KMS-11 (cell line): ENCODE data around the gene RPS28.

Experiments
- H2AFZ ChIP-seq: fragments of 200-600 bp; sonication (generic); 2 replicates; pipeline ENCODE4 v1.6.1; 2016; ENCODE audit warnings: antibody characterized with exemption, mixed run types, low read depth
- H3K27ac ChIP-seq: fragments of 200-600 bp; sonication (generic); 2 replicates; pipeline ENCODE4 v1.6.1; 2016; ENCODE audit warnings: mild to moderate bottlenecking, mixed run types
- H3K27me3 ChIP-seq: fragments of 200-600 bp; sonication (generic); 2 replicates; pipeline ENCODE4 v1.6.1; 2017; ENCODE audit warnings: mild to moderate bottlenecking, low read depth, mixed run types, moderate library complexity; ENCODE audit not compliant: insufficient read depth
- H3K36me3 ChIP-seq: fragments of 200-600 bp; sonication (generic); 2 replicates; pipeline ENCODE4 v1.6.1; 2017; ENCODE audit warnings: mild to moderate bottlenecking, mixed run types; ENCODE audit not compliant: insufficient read depth
- H3K4me1 ChIP-seq: fragments of 200-600 bp; sonication (generic); 2 replicates; pipeline ENCODE4 v1.6.1; 2016; ENCODE audit warnings: mild to moderate bottlenecking, low read depth, mixed run types; ENCODE audit not compliant: poor library complexity, severe bottlenecking
- H3K4me2 ChIP-seq: fragments of 200-600 bp; sonication (generic); 2 replicates; pipeline ENCODE4 v1.7.0; 2016; ENCODE audit warnings: mild to moderate bottlenecking, mixed run types
- H3K4me3 ChIP-seq: fragments of 200-600 bp; sonication (generic); IDR thresholded peaks from 2 replicates; pipeline ENCODE4 v1.6.1; 2017; ENCODE audit warnings: low read depth, low read length, mixed read lengths; ENCODE audit not compliant: insufficient read depth
- H3K79me2 ChIP-seq: fragments of 200-600 bp; sonication (generic); 2 replicates; pipeline ENCODE4 v1.6.1; 2016; ENCODE audit warnings: low read depth, mixed run types; ENCODE audit not compliant: insufficient read depth
- H3K9ac ChIP-seq: fragments of 200-600 bp; sonication (generic); 2 replicates; pipeline ENCODE4 v1.6.1; 2016; ENCODE audit warnings: mild to moderate bottlenecking, mixed run types
- H4K20me1 ChIP-seq: fragments of 200-600 bp; sonication (generic); 2 replicates; pipeline ENCODE4 v1.6.1; 2016; ENCODE audit warnings: mild to moderate bottlenecking, mixed run types; ENCODE audit not compliant: insufficient read depth
- CTCF ChIP-seq: fragments of 200-600 bp; sonication (generic); conservative IDR thresholded peaks from 2 replicates; pipeline ENCODE4 v1.6.1; 2017; ENCODE audit warnings: low read depth, mild to moderate bottlenecking, antibody characterized with exemption, low read length, moderate library complexity, mixed read lengths

RPS28 gene

DNA sequence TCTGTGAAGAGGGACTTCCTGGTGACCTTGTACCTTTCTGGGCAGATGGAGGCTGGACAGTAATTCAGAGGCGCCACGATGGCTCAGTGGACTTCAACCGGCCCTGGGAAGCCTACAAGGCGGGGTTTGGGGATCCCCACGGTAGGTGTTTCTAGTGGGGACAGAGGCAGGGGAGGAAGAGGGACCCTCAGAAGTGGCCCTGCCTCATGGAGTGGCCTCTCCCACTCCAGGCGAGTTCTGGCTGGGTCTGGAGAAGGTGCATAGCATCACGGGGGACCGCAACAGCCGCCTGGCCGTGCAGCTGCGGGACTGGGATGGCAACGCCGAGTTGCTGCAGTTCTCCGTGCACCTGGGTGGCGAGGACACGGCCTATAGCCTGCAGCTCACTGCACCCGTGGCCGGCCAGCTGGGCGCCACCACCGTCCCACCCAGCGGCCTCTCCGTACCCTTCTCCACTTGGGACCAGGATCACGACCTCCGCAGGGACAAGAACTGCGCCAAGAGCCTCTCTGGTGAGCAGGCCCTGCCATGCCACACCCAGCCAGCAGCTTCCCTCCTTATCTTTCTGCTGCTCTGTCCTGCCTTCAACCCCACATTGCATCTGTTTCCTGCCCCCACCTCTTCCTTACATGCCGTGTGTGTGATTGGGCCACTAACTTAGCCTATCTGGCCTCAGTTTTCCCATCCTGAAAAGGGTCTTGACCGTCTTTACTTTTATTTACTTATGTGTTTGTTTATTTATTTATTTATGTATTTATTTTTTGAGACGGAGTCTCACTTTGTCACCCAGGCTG, 49.9 kb downstream of the RPS28 start:
- Histone ChIP-seq H3K9ac (no peak overlapping the region), H4K20me1 (no peaks in the 10 kb centered on the region), H3K4me1 (no peaks in the 10 kb centered on the region), H3K4me3 (no peak overlapping the region), H3K79me2 (no peaks in the 10 kb centered on the region), H3K36me3 (no peaks in the 10 kb centered on the region), H3K4me2 (no peak overlapping the region), H3K27ac (no peak overlapping the region), H3K27me3 (no peaks in the 10 kb centered on the region), H2AFZ (no peak overlapping the region)
- TF ChIP-seq CTCF = no peak
